ENCODE measurements around the gene ATP6V0E1.

DNA sequence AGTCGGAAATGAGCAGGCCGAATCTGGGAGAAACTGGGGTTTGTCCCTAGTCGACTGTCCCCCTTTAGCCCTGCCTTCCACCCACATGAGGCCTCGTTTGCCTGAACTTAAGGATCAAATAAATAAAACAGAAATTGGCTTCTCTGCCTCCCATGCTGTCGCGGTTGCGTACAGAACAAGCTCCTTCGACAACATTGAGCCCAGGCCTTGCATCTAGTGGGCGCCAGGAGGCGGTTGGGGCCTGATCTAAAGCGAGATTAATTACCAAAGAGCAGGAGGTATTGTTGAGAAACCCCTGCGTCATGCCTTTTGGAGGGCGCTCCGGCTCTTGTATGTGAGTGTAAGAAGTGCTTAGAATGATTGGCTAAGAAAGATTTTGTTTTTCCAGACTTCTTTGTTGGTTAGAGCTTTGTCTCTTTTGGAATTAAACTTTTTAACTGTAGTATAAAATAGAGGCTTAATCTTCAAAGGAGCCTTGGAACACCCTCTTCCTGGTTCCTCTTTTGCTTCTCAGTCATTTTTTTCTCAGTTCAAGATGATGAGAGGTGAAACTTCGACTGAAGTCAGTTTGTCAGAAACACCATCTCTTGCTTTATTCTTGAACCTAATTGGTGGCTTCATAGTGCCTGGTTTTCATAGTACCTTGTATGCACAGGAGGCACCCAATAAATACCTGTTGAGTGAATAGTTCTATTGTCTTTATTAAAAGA, 828 bp downstream of the ATP6V0E1 start:
- peak; percentile 63 for TF ChIP-seq CTCF (IDR thresholded peaks at IDR 0.05; ENCODE audit: low read depth, low read length)
- TF ChIP-seq EZH2phosphoT487 (IDR thresholded peaks at IDR 0.05; ENCODE audit: low read depth), result no peak

All from OCI-LY3 (cell line).